ENCODE results near the gene SYT8.

- TF ChIP-seq CTCF (IDR thresholded peaks at IDR 0.05; ENCODE audit: borderline replicate concordance, extremely low read depth, low read length, poor library complexity, severe bottlenecking) (no peak), EZH2 (IDR thresholded peaks at IDR 0.05; ENCODE audit: borderline replicate concordance, low read depth, low read length, severe bottlenecking) (no peak)
Observed at GRCh38 chr11:1851468-1852180, 16.8 kb downstream of the SYT8 start.
